ENCODE results near the gene TOP1.
A peak's percentile ranks its signal among the peaks of the same experiment; 100 is the strongest.
"Not testable (repeated sequence)": the region's sequence is repeated elsewhere in the genome, so short reads cannot be mapped to it uniquely, and the experiment has no call there.

Gene TOP1

DNA sequence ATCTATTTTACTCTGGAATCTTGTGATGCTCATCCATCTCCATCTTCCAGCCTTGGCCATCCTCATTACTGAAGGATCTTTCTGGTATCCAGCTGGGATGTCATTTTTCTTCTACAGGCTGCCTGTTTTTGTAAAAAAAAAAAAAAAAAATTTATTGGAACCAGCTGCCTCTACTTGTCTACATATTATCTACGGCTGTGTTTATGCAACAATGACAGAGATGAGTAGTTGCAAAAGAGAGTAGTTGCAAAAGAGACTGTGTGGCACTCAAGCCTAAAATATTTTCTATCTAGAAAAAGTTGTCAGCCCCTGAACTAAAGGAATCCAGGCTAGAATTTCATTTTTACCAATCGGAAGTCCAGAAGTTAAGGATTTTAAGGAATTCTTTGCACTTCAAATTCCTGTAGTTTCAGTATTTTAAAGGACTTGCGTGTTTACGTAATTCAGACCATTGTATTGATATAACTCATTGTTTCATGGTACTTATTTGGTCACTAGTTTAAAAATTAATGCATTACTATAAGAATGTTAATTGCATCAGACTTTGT is 70.2 kb downstream of the TOP1 start:
- no peak for DNase-seq

DNA sequence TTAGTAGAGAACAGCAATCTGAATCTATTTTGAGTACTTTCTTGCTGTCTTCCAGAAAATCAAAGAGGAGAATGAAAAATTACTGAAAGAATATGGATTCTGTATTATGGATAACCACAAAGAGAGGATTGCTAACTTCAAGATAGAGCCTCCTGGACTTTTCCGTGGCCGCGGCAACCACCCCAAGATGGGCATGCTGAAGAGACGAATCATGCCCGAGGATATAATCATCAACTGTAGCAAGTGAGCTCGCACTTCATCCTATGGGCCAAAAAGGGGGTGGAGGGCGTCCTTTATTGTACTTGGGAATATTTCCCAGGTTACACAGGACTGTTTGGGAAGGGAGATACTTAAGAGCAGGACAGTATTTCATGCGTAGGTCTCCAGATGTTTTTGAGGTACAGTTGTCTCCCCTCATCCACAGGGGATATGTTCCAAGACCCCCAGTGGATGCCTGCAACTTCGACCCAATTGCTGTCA is 71.4 kb downstream of the TOP1 start:
- DNase-seq: no peak

DNA sequence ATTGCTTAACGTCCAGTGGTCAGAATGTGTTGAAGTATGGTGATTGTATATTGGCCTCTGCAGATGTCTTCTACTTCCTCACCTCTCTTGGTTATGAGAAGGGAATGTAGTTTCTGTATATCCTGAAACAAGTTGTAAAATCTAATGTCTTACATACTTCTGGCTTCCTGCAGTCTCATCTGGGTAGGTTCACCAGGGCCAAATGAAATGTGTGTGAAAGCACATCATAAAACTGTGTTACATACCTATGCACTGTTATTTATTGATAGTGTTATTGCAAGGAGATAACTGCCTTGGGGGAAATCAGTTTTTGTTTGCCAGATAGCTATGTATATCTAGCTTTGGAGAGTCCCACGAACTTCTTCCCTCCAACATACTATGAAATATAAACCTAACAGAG is 73.0 kb downstream of the TOP1 start:
- DNase-seq: no peak

DNA sequence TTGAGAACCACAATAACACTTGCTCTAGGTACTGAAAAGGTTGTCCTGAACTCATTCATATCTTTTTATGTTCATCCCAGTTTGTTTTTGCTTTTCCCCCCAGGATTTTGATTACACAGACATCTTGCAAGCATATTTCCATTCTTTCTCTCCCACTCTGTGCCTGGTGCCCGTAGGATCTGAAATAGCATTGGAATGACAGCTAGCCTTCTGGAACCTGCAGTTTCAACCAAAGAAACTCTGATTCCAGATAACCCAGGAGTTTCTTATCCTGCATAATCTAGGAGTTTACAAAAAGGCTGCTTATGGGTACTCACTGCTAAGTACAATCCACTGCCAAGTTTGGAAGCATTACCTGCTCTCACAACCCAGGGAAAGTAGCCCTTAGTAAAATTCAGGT is 79.9 kb downstream of the TOP1 start:
- DNase-seq: no peak

DNA sequence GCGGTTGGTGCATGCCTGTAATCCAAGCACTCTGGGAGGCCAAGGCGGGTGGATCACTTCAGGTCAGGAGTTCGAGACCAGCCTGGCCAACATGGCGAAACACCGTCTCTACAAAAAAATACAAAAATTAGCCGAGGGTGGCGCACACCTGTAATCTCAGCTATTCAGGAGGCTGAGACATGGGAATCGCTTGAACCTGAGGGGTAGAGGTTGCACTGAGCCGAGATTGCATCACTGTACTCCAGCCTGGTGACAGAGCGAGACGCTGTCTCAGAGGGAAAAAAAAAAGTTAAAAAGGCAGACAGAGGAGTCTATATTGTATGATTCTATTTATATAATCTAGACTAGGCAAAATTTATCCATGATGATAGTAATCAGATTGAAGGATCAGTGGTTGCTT is 81.4 kb downstream of the TOP1 start:
- DNase-seq: no peak

DNA sequence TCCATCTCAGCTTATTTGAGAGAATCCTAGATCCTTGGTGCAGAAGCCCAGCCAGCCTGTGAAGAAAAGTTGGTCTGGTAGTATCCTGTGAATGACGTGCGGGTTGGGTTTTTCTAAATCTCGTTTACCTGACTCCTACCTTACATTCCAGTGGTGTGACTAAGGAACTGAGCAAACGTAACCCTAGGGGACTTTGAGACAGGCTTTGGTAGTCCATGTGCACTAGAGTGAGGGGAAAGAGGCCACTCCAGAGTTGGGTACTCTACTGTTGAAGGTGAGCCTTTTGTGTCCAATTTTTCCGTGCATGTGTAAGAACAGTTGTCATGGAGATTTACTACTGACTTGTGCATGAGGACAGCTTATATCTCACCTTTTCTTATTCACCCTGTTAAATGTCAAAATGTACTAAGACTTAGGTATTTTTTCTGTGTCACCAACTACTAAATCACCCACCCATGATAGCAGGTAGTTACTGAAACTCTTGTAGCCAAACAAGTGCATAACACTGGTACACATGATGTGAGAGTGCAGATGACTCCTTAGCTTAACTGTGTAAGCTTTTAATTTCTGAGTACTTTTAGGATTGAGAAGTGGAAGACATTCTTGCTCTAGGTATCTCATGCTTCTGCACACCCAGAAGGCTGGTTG is 82.4 kb downstream of the TOP1 start:
- no peak for DNase-seq

DNA sequence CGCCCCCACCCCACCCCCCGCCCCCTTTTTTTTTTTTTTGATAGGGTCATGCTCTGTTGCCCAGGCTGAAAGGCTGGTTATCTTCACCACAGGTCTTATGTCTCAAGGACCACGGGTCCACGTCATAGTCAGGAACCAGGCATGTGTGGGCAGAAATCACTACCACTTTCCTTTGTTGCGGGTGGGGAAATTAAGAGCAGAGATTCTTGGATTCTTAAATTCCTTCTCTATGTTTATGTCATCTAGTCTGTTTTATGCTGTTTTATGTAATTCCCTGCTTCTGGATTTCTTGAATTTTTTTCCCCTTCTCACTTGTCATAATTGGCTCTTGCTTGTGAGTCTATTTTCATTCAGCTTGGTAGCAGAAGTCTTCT is 82.9 kb downstream of the TOP1 start:
- no peak for DNase-seq

DNA sequence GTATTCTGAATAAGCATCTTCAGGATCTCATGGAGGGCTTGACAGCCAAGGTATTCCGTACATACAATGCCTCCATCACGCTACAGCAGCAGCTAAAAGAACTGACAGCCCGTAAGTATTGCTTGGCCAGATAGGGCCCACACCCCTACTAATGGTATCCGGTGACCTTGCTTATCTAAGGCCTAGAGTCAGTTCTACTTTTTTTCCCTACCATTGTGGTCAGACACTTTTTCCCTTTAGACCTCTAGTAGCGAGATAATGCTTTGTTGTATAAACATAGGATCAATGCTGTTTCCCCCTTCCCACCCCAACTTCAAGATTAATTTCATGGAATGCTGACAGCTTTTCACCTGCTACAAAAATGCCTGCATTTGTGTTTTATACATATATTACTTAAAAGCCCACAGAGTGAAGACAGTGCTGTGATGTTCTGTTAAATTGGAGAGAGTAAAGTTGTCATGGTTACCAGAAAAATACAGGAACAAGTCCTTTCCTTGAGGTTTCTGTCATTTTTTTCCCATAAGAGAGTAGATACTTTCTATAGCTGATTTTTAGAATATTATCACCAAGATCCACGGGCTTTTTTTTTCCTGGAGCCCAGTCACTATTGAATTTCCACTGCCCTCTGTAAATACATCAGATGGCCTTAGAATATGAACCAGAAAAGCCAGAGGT is 87.8 kb downstream of the TOP1 start:
- DNase-seq: no peak

DNA sequence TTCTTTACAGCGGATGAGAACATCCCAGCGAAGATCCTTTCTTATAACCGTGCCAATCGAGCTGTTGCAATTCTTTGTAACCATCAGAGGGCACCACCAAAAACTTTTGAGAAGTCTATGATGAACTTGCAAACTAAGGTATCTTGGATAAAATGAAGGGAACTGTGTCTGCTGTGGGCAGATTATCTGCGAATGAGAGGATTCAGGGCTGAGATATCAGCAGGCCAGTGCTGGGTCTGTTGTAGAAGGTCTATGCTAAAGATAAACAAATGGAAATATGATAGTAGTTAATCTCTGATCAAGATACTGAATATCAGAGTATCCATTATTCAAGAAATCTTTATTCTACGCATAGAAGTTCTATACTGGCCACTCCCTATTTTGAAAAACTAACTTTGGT is 89.5 kb downstream of the TOP1 start:
- DNase-seq: not testable (repeated sequence)

DNA sequence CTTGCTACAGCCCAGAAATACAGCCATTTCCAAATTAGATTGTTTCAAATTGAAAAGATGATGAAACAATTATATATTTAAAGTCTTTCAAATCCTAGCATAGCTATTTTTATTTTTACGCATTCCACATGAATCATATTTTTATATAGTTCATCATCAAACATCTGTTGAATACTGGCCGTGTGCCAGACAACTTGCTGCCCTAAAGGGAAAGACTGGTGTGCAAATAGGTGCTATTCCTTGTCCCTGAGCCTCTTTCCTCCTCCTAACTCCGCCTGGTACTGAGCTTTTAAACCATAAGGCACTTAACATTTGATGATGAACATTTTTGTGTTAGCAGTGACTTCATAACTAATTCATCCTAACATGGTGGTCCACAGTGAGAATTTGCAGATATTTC is 90.0 kb downstream of the TOP1 start:
- DNase-seq: no peak

DNA sequence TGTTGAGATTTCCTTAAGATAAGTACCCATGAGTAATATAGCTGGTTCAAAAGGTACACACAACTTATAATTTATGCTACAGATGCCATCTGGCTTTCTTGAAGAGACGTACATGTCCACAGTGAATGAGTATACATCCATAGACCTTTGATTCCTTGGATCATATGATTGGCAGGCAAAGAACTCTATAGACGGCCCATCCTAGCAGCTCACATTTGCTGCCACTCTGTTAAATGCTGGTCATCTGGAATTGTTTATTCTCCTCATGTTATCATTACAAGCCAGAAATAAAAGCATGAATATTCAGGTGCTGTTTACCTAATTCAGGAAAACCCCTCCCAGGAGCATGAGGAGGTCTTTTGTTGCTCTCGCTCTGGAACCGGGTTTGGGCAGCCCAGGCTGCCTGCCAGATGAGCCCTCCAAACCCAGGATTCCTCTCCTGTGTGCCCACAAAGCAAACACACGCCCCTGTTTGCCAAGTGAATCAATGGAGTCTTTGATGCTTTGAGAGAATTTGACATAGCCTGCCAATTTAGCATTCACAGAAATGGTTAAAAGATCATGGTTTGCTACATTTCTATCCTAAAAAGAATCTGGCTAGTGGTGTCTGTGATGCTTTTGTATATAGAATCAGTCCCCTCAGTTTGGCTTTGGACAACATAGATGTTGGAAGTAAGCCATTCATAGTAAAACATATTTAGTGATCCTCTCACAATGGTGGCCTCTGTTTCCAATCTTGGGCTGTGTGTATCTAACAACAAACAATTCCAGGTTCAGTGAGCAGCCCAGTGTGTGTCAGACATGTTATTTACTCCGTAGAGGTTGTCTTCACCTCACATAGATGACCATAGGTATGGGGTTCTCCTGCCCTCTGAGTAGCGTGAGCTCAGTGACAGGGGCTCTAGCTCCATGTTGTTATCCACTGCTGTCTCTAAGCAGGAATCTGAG is 91.3 kb downstream of the TOP1 start:
- DNase-seq: no peak

DNA sequence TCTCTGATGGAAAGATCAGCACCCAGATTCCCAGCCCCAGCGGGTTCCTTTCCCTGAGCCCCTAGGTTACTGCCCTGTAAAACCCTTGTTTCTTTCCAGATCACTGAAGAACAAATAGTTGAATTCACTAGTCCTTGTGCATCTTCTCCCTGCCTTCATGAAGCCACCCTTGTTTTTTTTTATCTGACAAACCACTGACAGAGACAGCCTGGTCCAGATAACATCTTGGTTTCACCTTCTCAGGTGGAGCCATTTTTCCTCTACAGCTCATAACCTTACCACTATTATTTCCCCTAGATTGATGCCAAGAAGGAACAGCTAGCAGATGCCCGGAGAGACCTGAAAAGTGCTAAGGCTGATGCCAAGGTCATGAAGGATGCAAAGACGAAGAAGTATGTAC is 92.8 kb downstream of the TOP1 start:
- DNase-seq: no peak

DNA sequence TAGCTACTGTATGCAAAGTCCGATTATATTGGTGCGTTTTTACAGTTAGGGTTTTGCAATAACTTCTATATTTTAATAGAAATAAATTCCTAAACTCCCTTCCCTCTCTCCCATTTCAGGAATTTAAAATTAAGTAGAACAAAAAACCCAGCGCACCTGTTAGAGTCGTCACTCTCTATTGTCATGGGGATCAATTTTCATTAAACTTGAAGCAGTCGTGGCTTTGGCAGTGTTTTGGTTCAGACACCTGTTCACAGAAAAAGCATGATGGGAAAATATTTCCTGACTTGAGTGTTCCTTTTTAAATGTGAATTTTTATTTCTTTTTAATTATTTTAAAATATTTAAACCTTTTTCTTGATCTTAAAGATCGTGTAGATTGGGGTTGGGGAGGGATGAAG is 95.0 kb downstream of the TOP1 start:
- no peak for DNase-seq

DNA sequence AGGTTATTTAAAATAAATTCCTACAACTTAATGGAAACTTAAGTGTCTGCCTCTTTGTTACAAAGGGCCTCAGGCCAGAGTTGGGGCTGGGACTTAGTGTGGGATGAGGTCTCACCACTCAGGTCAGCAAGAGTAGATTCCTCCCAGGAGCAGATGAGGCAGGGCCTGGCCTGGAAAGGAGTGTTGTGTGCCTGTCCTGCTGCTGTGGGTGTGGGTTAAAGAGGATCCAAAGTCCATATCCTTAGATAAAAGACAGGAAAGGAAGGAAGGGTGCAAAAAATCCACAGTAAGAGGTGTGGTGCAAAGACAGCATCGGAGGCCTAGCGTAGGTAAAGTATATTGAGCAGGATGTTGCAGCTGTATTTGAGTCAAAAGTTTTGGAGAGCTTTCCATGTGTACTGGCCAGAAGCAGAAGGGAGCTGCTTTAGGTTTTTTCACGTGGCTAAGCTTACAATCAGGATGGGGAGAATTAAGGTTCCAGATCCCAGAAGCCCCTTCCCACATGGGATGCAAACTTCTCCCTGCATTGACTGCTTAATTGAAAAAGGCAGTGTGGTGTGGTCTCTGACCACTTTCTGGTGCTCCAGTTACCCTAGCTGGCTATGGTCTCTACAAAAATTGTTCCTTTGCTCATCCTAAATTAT is 96.0 kb downstream of the TOP1 start:
- no peak for DNase-seq

DNA sequence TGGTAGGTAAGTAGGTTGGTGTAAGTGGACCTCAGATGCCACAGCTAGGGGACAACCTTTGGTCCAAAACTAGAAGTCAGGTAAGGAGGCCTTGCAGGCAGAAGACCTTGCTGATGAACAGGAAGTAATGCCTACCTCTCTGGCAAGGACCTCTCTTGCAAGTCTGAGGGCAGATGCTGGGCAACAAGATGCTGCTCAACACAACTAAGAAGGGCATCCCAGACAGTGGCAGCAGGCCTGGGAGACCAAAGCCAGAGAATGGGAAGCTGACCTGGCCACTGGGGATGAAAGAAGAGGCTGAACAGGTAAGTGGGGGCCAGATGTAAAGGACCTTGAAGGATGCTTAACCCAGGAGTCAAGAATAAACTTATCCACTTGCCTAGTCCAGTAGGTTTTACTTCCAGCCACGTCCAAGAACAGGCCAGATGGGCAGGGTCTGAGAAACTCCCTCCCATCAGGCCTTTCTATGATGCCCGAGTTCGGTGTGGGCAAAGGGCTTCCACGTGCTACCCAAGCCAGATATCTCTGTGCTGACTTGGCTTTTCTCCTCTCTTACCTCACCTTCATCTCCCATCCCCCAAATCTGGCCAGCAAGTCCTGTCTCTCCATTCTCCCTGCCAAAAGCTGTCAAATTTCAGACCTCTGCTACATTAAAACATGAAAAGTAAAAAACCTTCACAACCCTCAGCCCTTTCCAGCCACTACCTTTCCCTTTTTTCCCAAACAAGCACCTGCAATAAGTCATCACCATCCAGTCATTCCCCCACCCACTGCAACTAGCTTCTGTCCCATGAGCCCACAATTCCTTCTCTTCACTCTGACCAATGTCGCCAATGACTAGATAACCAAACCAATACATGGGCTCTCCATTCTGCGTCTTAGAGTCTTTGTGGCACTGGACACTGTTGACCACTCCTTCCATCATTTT is 97.2 kb downstream of the TOP1 start:
- no peak for DNase-seq

DNA sequence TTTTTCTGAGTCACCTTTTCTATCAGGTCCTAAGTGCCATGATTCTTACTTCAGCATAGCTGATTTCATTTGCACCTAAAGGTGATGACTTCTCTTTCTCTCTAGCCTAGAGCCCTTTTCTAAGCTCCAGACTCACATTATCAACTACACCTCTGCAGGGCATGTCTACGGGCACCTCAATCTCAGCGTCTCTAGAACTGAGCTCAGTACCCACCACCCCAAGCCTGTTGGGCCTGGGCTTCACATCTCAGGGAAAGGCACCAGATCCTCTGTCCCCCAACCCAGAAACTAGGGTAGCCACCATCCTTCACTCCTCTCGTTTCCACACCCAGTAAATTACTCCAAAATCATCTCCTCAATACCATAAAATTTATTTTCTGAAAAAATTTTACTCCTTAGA is 98.1 kb downstream of the TOP1 start:
- DNase-seq: no peak

DNA sequence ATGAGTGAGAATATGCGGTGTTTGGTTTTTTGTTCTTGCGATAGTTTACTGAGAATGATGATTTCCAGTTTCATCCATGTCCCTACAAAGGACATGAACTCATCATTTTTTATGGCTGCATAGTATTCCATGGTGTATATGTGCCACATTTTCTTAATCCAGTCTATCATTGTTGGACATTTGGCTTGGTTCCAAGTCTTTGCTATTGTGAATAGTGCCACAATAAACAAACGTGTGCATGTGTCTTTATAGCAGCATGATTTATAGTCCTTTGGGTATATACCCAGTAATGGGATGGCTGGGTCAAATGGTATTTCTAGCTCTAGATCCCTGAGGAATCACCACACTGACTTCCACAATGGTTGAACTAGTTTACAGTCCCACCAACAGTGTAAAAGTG is 99.7 kb downstream of the TOP1 start:
- DNase-seq: not testable (repeated sequence)

DNA sequence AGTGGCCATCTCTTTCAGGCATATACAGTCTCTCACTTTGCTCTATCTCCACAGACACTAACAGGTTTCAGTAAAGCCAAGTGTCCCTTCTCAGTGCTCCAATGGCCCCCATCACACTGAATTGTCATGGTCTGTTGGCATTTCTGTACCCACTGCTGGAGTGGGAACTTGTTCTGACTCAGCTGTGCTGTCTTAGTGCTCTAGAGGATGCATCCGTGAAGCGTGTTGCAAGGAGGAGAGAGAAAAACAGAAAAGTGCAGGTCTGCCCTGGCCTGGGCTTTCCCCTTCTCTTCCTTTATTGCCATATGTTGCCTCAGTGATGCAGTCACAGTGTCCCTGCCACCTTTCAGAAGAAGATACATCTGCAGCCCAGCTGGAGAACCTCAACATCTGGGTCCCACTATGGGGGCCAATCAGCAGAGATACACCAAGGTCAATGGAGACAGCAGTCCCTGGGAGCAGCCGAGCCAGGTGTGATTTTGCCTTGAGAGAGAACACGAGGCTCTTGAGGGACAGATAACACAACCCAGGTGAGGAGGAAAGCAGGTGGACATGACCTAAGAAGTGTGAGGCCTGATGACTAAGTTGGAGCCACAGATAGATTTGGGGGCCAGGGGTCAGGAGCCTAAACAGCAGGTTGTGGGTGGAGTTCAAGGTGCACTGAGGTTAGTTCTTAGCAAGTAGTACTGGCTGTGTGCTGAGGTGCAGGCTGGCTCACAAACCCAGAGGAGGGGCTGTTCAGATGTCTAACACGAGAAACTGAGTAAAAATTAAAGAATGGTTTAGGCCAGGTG is 103.2 kb downstream of the TOP1 start:
- peak in 1 of 2 experiments; percentile 12 for DNase-seq

DNA sequence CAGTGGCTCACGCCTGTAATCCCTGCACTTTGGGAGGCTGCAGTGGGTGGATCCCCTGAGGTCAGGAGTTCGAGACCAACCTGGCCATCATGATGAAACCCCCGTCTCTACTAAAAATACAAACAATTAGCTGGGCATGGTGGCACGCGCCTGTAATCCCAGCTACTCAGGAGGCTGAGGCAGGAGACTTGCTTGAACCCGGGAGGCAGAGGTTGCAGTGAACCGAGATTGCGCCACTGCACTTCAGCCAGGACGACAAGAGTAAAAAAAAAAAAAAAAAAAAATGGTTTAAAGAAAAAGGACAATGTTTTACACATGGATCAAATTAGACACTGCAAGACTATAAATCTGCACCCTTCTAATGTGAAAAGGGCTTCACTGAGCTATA is 103.8 kb downstream of the TOP1 start:
- DNase-seq: not testable (repeated sequence)

DNA sequence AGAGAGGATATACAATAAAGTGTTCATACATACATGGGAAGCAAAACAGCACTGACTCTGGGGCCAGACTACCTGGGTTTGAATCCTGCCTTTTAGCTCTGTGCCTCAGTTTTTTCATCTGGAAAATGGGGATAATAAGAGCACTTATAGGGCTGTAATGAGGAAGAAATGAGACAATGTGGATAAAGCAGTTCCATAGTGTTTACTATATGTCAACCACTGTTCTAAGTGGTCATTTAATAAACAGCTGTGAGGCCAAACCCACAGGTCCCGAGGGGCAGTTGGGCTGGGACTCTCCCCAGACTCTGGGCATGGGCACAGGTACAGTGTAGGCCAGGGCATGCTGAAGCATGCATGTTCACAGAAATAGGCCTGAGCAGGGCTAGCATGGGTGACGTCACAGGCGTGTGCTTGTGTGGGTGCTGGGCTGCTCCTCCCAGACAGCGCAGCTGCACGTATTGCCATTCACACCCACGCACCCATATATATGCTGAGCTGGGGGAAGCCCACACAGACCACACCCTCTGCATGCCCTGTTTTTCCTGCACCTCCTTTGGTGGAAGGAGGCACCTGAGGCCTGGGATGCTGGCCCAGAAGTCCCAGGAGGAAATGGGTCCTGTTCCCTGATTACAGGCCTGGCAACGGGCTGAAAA is 105.2 kb downstream of the TOP1 start:
- no peak for DNase-seq

All from NCI-H187 (cell line).